ENCODE data around the gene NUP155. TPM values are rescaled to one million over a fixed set of nuclear protein-coding genes. Genes with fewer than 3 reads are reported as not detected.
A peak's percentile ranks its signal among the peaks of the same experiment; 100 is the strongest.
"Not testable (repeated sequence)": the region's sequence is repeated elsewhere in the genome, so short reads cannot be mapped to it uniquely, and the experiment has no call there.

NUP155 gene
- polyA plus RNA-seq, 3 donors, result 2.0 to 5.0 (median 2.6) TPM

DNA sequence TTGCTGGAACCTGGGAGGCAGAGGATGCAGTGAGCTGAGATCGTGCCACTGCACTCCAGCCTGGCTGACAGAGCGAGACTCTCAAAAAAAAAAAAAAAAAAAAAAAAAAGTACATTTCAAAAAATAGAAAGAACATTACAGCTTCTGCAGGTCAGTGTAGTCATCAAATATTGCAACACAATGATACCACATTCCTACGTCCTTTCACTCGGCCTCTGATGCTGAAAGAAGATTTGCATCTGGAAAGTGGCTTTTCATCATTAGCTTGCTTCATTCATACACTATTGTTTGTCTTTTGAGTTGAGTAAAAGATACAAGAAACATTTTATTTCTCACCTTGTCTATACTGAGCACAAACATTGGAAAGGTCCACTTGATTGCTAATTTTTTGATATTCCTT, 62.1 kb downstream of the NUP155 start:
- H3K27ac ChIP-seq (ENCODE audit: low read depth, low read length), result no peak overlapping the region
- WGBS, 3 donors, result 61 to 85% (median 80%) methylated on average over 4 of the region's 4 CpGs

DNA sequence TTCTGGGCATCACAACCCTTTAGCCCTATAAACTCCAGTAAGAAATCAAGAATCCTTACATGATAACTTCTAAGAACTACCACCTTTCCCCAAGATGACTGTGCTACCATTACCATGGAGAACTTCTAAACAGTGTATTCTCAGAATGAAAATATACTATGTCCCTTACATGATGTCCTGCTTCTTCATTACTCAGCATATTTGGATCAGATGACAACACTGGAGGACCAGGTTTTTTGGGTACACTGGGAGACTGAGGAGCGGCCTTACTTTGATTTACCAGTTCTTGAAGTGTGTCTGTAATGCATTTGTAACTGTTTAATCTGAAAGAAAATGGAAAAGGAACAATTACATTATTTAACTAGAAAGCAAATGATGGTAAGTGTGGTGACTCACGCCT, 66.0 kb downstream of the NUP155 start:
- no peak overlapping the region for H3K27ac ChIP-seq (ENCODE audit: low read depth, low read length)
- 97 to 100% (median 98%) methylated on average over 2 of the region's 2 CpGs for WGBS, 3 donors

GRCh38 chr5:37296313-37296712, 74.6 kb downstream of the NUP155 start:
- not testable (repeated sequence) for H3K27ac ChIP-seq (ENCODE audit: low read depth, low read length)
- 95 to 97% (median 97%) methylated on average over 7 of the region's 7 CpGs for WGBS, 3 donors

DNA sequence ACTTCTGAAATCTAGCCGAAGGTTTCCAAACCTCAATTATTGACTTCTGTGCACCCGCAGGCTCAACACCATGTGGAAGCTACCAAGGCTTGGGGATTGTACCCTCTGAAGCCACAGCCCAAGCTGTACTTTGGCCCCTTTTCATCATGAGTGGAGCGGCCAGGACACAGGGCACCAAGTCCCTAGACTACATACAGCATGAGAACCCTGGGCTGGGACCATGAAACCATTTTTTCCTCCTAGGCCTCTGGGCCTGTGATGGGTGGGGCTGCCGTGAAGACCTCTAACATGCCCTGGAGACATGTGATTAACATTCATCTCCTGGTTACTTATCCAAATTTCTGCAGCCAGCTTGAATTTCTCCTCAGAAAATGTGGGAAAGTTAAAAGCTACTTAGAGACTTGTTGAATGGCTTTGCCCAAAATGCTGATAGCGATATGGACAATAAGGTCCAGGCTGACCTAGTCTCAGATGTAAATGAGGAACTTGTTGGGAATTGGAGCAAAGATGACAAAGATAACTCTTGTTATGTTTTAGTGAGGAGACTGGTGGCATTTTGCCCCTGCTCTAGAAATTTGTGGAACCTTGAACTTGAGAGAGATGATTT, 87.6 kb downstream of the NUP155 start:
- H3K27ac ChIP-seq (ENCODE audit: low read depth, low read length), result no peak overlapping the region
- WGBS, 3 donors, result 92 to 94% (median 93%) methylated on average over 5 of the region's 5 CpGs

DNA sequence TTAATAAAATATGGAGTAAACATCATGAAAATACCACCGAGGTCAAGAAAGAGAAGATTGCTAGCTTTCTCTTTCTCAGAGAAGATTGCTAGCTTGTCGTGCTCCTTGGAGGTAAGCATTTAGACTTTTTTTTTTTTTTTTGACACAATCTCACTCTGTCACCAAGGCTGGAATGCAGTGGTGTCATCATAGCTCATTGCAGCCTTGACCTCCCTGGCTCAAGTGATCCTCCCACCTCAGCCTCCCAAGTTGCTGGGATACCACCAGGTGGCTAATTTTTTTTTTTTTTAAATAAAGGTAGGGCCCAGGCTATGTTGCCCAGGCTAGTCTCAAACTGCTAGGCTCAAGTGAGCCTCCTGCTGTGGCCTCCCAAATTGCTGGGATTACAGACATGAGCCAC, 95.4 kb downstream of the NUP155 start:
- WGBS, 3 donors, result 88 to 93% (median 91%) methylated on average over 2 of the region's 2 CpGs

DNA sequence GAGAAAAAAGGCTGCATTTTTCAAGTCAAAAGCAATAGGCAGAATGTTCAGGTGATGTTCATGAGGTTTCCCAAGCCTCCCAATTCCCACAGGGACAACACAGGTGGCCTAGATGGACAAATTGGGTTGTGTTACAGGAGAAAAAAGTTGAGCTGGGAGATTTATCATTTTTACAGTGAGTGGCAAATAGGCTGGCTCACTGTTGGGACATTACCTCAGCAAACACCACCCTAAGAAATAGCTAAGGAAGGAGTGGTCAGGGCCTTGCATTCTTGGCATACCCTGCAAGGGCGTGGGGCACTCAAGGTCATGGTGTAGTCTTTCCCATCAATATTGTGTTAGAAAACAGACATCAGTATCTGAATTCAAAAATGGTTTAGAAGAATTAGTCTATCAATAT, 98.4 kb downstream of the NUP155 start:
- 45 to 62% (median 48%) methylated on average over 1 of the region's 1 CpG for whole genome bisulfite sequencing, 3 donors
- H3K27ac ChIP-seq (ENCODE audit: low read depth, low read length), result no peak overlapping the region

More for the DNA sequence above, 95.4 kb downstream of the NUP155 start:
- H3K27ac ChIP-seq (ENCODE audit: low read depth, low read length), result no peak overlapping the region

GRCh38 chr5:37268100-37268499, 102.8 kb downstream of the NUP155 start:
- not testable (repeated sequence) for H3K27ac ChIP-seq (ENCODE audit: low read depth, low read length)

- no peak overlapping the region for H3K27ac ChIP-seq (ENCODE audit: low read depth, low read length)
- 88 to 92% (median 92%) methylated on average over 4 of the region's 4 CpGs for WGBS, 3 donors
These were observed 115.0 kb downstream of the NUP155 start for GRCh38 chr5:37255774-37256358.

GRCh38 chr5:37254581-37254980, 116.3 kb downstream of the NUP155 start:
- 98 to 100% (median 100%) methylated on average over 1 of the region's 1 CpG for WGBS, 3 donors
- no peak overlapping the region for H3K27ac ChIP-seq (ENCODE audit: low read depth, low read length)

GRCh38 chr5:37251665-37252064, 119.2 kb downstream of the NUP155 start:
- no peak overlapping the region for H3K27ac ChIP-seq (ENCODE audit: low read depth, low read length)

- no peak overlapping the region for H3K27ac ChIP-seq (ENCODE audit: low read depth, low read length)
- WGBS, 3 donors, result 48 to 73% (median 65%) methylated on average over 10 of the region's 10 CpGs
These were observed 121.1 kb downstream of the NUP155 start for GRCh38 chr5:37249815-37250164.

DNA sequence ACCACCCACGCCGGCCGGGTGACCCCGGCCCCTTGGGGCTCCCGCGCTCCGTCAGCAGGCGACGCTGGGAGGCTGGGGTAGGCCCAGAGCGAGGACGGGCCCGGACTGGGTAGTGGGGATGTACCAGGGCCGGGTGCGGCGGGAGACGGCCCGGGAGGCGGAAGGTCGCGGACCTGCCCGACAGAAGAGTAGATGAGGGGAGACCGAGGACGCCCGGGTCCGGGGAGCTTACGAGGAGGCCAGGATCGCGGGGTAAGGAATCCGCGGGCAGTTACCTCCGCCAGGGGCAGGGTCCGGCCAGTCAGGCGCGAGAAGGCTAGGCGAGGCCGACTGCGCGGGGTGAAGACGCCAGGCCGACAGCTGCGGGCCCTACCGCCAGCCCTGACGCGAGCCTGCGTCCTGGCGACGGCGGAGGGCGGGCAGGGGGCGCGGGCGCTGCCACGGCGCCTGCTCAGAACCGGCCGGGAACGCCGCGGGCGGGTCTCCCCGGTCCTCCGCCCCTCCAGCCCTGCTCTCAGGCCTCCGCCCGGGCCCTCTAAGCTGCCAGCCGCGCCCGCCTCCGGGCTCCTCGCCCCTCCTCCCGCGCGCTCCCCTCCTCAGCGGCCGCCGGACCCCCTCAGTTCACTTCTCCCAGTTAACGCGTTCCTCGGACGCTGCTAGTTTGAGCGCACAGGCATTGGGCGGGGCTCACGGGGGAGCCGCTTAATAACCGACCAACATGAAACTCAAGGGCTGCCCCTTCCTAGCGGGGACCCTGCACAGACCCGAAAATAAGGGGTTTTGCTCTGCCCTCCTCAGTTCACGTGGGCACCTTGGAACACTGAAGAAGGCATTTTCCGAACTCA, 121.7 kb downstream of the NUP155 start, which contains the start of gene CPLANE1:
TSS of gene CPLANE1 (minus strand) at position 407 of the 845 bp plus-strand sequence. CDS start 1,678 bp downstream, outside the sequence.
- 1% methylated on average over 80 to 88 of the region's 88 CpGs for WGBS, 3 donors
- peak within 1 kb of the TSS; percentile 60 for H3K27ac ChIP-seq (ENCODE audit: low read depth, low read length)

GRCh38 chr5:37248421-37248969, 122.4 kb downstream of the NUP155 start:
- H3K27ac ChIP-seq (ENCODE audit: low read depth, low read length), result peak overlapping the region; percentile 60
- WGBS, 3 donors, result 5 to 7% (median 6%) methylated on average over 19 of the region's 19 CpGs

- H3K27ac ChIP-seq (ENCODE audit: low read depth, low read length), result no peak overlapping the region
- WGBS, 3 donors, result 74 to 93% (median 87%) methylated on average over 4 of the region's 4 CpGs
These were observed 123.4 kb downstream of the NUP155 start for GRCh38 chr5:37247496-37247895.

GRCh38 chr5:37247036-37247435, 123.9 kb downstream of the NUP155 start:
- WGBS, 3 donors, result 68 to 80% (median 71%) methylated on average over 1 of the region's 1 CpG
- H3K27ac ChIP-seq (ENCODE audit: low read depth, low read length), result no peak overlapping the region

Other genes starting within 250 kb of the NUP155 start
- 1 to 10 TPM; 1.8 to 4.4 (median 2.8) TPM for gene CPLANE1, start 121.7 kb downstream of the NUP155 start, polyA plus RNA-seq
- 10 to 100 TPM in 2 of 3 donors, 1 to 10 TPM in 1; 6.5 to 16.1 (median 12.0) TPM for gene WDR70, start 8.2 kb upstream of the NUP155 start, polyA plus RNA-seq